HG02840 (cell line): ENCODE results near the gene BRPF1.

Experiments
- ATAC-seq: cut with Tn5 transposase; IDR thresholded peaks from one replicate; pipeline ENCODE4 v1.9.1; 2021; ENCODE audit warnings: mild to moderate bottlenecking, moderate library complexity, moderate number of reproducible peaks; ENCODE audit not compliant: unreplicated experiment, low FRiP score

Gene BRPF1

GRCh38 chr3:9730657-9731205 lies 804 bp upstream of the BRPF1 start:
- peak; percentile 47 for ATAC-seq

- ATAC-seq, result peak; percentile 20
Observed at GRCh38 chr3:9732080-9732739, 675 bp downstream of the BRPF1 start.

- no peak for ATAC-seq
Observed at GRCh38 chr3:9732740-9733115, 1.2 kb downstream of the BRPF1 start.

GRCh38 chr3:9736831-9737230 lies 5.3 kb downstream of the BRPF1 start:
- ATAC-seq, result no peak

GRCh38 chr3:9739181-9739580 lies 7.6 kb downstream of the BRPF1 start:
- ATAC-seq, result no peak

- no peak for ATAC-seq
Observed at GRCh38 chr3:9742560-9742959, 11.0 kb downstream of the BRPF1 start.

GRCh38 chr3:9743548-9743947 lies 12.0 kb downstream of the BRPF1 start:
- ATAC-seq, result no peak

- no peak for ATAC-seq
Observed at GRCh38 chr3:9744162-9744561, 12.6 kb downstream of the BRPF1 start.

- ATAC-seq, result no peak
Observed at GRCh38 chr3:9745521-9745920, 14.0 kb downstream of the BRPF1 start.

- ATAC-seq, result no peak
Observed at GRCh38 chr3:9746330-9746729, 14.8 kb downstream of the BRPF1 start.

- no peak for ATAC-seq
Observed at GRCh38 chr3:9747267-9747666, 15.7 kb downstream of the BRPF1 start.

GRCh38 chr3:9748031-9748430 lies 16.5 kb downstream of the BRPF1 start:
- no peak for ATAC-seq

GRCh38 chr3:9749296-9749644 lies 17.7 kb downstream of the BRPF1 start:
- ATAC-seq, result no peak

- peak; percentile 90 for ATAC-seq
Observed at GRCh38 chr3:9749645-9750555, 18.4 kb downstream of the BRPF1 start, which contains the start of gene OGG1. Gene OGG1 (plus strand): TSS chr3:9749952. CDS start chr3:9750287, 335 bp downstream.

- no peak for ATAC-seq
Observed at GRCh38 chr3:9750556-9751411, 19.2 kb downstream of the BRPF1 start.

GRCh38 chr3:9754678-9755077 lies 23.1 kb downstream of the BRPF1 start:
- no peak for ATAC-seq

- no peak for ATAC-seq
Observed at GRCh38 chr3:9757427-9757826, 25.9 kb downstream of the BRPF1 start.

- ATAC-seq, result no peak
Observed at GRCh38 chr3:9760779-9761505, 29.4 kb downstream of the BRPF1 start.

GRCh38 chr3:9761919-9762318 lies 30.4 kb downstream of the BRPF1 start:
- no peak for ATAC-seq

GRCh38 chr3:9762871-9763270 lies 31.3 kb downstream of the BRPF1 start:
- ATAC-seq, result no peak
